HFF-Myc (cell line): ENCODE measurements around the gene KCTD11.

ENCODE experiments used
- DNase-seq: peaks from one replicate; pipeline ENCODE4 v3.0.0-alpha.2; 2011; ENCODE audit warnings: low read depth; ENCODE audit errors: extremely low read depth
- H3K4me3 ChIP-seq: replicated peaks from 2 replicates; pipeline ENCODE4 v1.5.1; 2011; ENCODE audit warnings: low read depth, mild to moderate bottlenecking, control low read depth, low read length
- TF ChIP-seq, protein P1 (sequence below): IDR thresholded peaks from 2 replicates; pipeline ENCODE4 v1.5.1; 2012; ENCODE audit warnings: mild to moderate bottlenecking, low read depth, low read length, control low read depth; ENCODE audit errors: missing control alignments

Gene KCTD11

DNA sequence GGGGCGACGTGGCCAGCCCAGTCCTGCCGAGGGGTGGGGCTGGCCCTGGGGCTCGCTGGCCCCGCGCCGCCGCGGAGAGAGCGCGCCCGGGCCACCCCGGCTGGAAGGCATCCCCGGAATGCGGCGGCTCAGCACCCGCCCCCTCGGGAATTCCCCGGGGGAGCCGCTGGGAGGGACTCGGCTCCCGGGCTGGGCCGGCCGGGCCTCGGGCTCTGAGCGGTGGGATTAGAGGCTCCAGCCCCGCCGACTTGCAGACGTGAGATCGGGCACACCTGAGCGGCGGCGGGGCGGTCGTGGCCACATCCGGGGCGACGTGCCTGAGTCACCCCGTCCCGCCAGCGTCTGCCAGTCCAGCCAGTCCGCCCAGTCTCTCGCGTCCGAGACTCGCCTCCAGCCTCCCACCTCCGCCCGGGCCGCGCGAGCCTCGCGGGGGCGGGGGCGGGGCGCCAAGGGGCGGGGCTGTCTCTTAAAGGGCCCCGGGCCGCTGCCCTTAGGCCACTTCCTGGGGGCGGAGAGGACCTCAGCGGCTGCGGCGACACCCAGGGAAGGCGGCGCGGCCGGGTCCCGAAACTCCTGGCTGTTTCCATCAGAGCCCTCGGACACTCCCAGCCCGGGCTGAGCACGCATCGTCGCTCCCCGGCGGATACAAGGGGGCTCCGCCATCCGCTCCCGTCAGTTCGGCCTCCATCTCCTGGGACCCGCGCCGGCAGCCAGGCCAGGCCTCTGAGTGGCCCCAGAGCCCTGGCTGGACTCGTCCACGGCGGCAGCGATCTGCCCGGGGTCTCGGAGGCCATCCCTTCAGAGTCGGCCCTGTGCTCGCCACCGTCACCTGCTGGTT lies at the start of gene KCTD11:
TSS of gene KCTD11 (plus strand) at position 498 of the 838 bp plus-strand sequence.
- peak within 1 kb of the TSS; percentile 66 for H3K4me3 ChIP-seq
- DNase-seq = no peak
- TF ChIP-seq, protein P1, sequence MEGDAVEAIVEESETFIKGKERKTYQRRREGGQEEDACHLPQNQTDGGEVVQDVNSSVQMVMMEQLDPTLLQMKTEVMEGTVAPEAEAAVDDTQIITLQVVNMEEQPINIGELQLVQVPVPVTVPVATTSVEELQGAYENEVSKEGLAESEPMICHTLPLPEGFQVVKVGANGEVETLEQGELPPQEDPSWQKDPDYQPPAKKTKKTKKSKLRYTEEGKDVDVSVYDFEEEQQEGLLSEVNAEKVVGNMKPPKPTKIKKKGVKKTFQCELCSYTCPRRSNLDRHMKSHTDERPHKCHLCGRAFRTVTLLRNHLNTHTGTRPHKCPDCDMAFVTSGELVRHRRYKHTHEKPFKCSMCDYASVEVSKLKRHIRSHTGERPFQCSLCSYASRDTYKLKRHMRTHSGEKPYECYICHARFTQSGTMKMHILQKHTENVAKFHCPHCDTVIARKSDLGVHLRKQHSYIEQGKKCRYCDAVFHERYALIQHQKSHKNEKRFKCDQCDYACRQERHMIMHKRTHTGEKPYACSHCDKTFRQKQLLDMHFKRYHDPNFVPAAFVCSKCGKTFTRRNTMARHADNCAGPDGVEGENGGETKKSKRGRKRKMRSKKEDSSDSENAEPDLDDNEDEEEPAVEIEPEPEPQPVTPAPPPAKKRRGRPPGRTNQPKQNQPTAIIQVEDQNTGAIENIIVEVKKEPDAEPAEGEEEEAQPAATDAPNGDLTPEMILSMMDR = peak; percentile 41

DNA sequence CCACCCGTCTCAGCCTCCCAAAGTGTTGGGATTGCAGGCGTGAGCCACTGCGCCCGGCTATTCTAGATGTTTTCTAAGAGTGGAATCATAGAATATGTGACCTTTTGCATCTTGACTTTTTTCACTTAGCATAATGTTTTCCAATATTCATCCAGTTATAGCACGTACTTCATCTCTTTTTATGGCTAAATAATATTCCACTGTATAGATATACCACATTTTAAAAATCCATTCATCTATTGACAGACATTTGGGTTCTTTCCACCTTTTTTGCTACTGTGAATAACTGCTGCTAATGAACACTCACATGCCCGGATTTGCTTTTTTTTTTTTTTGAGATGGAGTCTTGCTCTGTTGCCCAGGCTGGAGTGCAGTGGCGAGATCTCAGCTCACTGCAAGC lies 47.8 kb upstream of the KCTD11 start:
- H3K4me3 ChIP-seq = no peak overlapping the region
- TF ChIP-seq, protein P1 = no peak
- DNase-seq = no peak

DNA sequence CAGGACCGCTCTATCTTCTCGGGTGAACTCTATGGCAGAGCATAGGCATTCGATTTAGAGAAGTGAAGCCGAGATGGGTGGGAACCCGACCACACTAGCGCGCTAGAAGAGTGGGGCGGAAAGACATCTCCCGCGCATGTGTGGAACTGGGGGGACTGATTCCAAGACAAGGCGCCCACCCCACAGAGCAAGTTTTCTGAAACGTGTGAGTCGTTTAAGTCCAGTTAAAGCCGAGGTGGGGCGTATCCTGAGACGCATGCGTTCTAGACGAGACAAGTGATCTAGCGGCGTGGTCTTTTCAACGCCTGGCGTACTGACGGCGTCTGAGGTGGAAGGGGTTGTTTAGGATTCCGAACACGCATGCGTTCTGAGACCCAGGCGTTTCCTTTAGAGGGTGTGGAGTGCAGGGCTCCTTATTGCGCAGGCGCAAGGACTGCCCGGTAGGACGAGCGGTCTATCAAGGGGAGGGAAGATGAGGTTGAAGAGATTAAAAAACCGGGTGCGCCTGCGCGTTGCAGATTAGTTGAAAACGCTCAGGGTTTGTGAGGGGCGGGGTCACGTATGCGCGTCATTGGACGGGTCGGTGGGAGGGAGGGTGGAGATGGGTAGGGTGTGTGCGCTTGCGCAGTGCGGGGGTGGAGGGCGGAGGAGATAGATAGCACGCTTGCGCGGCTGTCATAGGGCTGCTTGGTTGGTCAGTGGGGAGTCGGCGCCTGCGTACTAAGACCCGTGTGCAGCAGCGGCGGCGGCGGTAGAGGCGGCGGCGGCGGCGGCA lies 44.9 kb upstream of the KCTD11 start, which contains the start of gene EIF5A:
TSS of gene EIF5A (plus strand) at position 718 of the 775 bp plus-strand sequence. CDS start 2,008 bp downstream, outside the sequence.
- peak; percentile 100 for DNase-seq
- TF ChIP-seq, protein P1 = no peak
- H3K4me3 ChIP-seq = peak within 1 kb of the TSS; percentile 98

DNA sequence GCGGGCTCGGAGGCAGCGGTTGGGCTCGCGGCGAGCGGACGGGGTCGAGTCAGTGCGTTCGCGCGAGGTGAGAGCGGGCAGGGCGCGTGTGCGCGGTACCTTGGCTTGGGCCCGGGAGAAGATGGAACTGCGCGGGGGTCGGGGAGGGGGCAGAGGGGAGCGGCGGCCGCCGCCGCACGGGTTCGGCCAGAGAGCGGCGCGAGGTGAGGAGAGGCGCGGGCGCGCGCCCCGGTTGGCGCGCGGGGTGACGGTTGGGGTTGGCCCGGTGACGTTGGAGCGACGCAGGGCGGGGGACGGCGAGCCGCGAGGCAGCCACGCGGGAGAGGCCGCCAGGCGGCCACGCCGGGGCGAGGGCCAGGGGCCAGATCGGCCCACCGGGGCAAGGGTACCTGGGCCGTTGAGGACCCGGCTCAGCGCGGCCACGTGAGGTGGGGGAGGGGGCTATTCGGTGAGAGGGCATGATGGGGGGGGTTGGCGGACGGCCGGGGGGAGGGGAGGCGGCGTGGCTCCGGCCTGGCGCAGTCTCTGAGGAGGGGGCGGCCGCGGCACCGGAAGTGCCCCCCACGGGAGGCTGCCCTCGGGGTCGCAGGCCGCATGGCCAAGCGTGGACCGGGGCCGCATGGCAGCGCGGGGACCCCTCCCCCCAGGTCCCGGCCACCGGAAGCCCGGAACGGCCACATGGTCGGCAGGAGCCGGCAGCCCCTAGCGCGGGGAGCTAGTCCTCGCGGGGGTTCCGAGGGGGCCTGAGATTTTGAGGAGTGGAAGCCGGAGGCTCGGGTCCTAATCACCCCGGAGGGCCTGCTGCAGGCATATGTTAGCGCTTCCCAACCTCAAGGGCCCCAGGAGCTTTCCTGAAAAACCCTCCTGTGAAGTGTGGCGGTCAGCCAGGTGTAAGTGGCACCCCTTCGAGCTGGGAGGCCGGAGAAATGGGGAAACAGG lies 44.0 kb upstream of the KCTD11 start:
- TF ChIP-seq, protein P1 = no peak
- no peak for DNase-seq
- peak overlapping the region; percentile 98 for H3K4me3 ChIP-seq

DNA sequence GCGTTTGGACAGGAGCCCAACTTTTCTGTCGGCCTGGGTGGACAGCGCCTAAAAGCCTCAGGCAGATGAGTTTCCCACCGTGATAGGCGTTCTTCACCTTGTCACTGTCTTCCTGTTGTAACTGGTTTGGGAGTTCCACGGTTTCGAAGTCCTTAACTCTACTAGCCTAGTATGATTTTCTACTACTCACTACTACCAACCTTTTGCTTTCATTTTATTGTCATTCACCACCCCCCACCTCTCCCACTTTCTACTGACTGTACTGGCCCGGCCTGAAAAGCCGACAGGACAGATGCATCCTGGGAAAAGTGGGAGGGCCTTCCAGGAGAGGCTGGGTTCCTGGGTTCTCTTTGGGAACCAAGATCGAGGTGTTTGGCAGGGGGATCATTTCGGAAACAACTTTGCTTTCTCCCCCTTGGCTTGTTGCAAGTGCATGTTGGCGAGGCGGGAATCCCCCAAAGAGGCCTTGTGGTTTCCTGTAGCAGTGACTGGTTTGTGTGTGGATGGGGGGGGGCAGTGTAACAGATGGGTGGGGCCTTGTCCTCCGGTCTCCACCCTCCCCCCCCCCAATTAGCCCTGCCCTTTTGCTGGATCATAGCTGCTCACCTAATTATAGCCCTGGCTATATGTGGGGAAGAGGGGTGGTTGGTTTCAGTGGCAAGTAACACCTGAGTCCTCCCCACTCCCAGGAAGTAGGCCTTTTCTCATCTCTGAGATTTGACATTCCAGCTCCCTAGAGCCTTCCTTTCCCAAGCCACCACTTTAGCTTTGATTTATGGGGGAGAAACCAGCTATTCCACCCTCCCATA lies 43.1 kb upstream of the KCTD11 start:
- no peak for DNase-seq
- TF ChIP-seq, protein P1 = no peak

More for the DNA sequence above, 43.1 kb upstream of the KCTD11 start:
- H3K4me3 ChIP-seq = peak overlapping the region; percentile 98
